ENCODE results near the gene OGDHL. TPM values are rescaled to one million over a fixed set of nuclear protein-coding genes. Genes with fewer than 3 reads are reported as not detected.

The OGDHL gene
- total RNA-seq, 1 donor from 2014 or later, result 2.5 TPM

- peaks cover 19% of the 10 kb centered on the region for H3K27me3 Mint-ChIP-seq (ENCODE audit: unreplicated experiment)
- H3K4me3 Mint-ChIP-seq (ENCODE audit: unreplicated experiment), result no peak overlapping the region
- no peak for DNase-seq
- no peaks in the 10 kb centered on the region for H3K36me3 Mint-ChIP-seq (ENCODE audit: unreplicated experiment)
- H3K9me3 Mint-ChIP-seq (ENCODE audit: unreplicated experiment), result peaks cover 3% of the 10 kb centered on the region
- H3K4me1 Mint-ChIP-seq (ENCODE audit: low read depth, unreplicated experiment), result peaks cover 4% of the 10 kb centered on the region
- H3K27ac Mint-ChIP-seq (ENCODE audit: unreplicated experiment), result no peak overlapping the region
- TF ChIP-seq CTCF (IDR thresholded peaks at IDR 0.05; ENCODE audit: partially characterized antibody, unreplicated experiment), result no peak
These were observed 10.9 kb downstream of the OGDHL start for GRCh38 chr10:49751216-49751615.

GRCh38 chr10:49750546-49750945 lies 11.6 kb downstream of the OGDHL start:
- DNase-seq, result no peak
- Mint-ChIP-seq H3K4me3 (ENCODE audit: unreplicated experiment) (no peak overlapping the region), H3K4me1 (ENCODE audit: low read depth, unreplicated experiment) (peaks cover 4% of the 10 kb centered on the region), H3K9me3 (ENCODE audit: unreplicated experiment) (peaks cover 3% of the 10 kb centered on the region), H3K27me3 (ENCODE audit: unreplicated experiment) (peaks cover 15% of the 10 kb centered on the region), H3K36me3 (ENCODE audit: unreplicated experiment) (no peaks in the 10 kb centered on the region), H3K27ac (ENCODE audit: unreplicated experiment) (no peak overlapping the region)
- no peak for TF ChIP-seq CTCF (IDR thresholded peaks at IDR 0.05; ENCODE audit: partially characterized antibody, unreplicated experiment)

- peaks cover 3% of the 10 kb centered on the region for H3K9me3 Mint-ChIP-seq (ENCODE audit: unreplicated experiment)
- H3K27me3 Mint-ChIP-seq (ENCODE audit: unreplicated experiment), result peaks cover 15% of the 10 kb centered on the region
- H3K4me3 Mint-ChIP-seq (ENCODE audit: unreplicated experiment), result no peak overlapping the region
- no peak overlapping the region for H3K27ac Mint-ChIP-seq (ENCODE audit: unreplicated experiment)
- no peaks in the 10 kb centered on the region for H3K36me3 Mint-ChIP-seq (ENCODE audit: unreplicated experiment)
- H3K4me1 Mint-ChIP-seq (ENCODE audit: low read depth, unreplicated experiment), result peaks cover 4% of the 10 kb centered on the region
- no peak for TF ChIP-seq CTCF (IDR thresholded peaks at IDR 0.05; ENCODE audit: partially characterized antibody, unreplicated experiment)
- no peak for DNase-seq
These were observed 12.3 kb downstream of the OGDHL start for GRCh38 chr10:49749556-49750491.

- DNase-seq, result no peak
- Mint-ChIP-seq H3K4me3 (ENCODE audit: unreplicated experiment) (no peak overlapping the region), H3K9me3 (ENCODE audit: unreplicated experiment) (peaks cover 3% of the 10 kb centered on the region), H3K4me1 (ENCODE audit: low read depth, unreplicated experiment) (peaks cover 5% of the 10 kb centered on the region), H3K27ac (ENCODE audit: unreplicated experiment) (no peak overlapping the region), H3K36me3 (ENCODE audit: unreplicated experiment) (no peaks in the 10 kb centered on the region), H3K27me3 (ENCODE audit: unreplicated experiment) (peaks cover 15% of the 10 kb centered on the region)
- no peak for TF ChIP-seq CTCF (IDR thresholded peaks at IDR 0.05; ENCODE audit: partially characterized antibody, unreplicated experiment)
These were observed 13.0 kb downstream of the OGDHL start for GRCh38 chr10:49749144-49749543.

- peaks cover 3% of the 10 kb centered on the region for H3K9me3 Mint-ChIP-seq (ENCODE audit: unreplicated experiment)
- H3K4me1 Mint-ChIP-seq (ENCODE audit: low read depth, unreplicated experiment), result peaks cover 5% of the 10 kb centered on the region
- no peak for TF ChIP-seq CTCF (IDR thresholded peaks at IDR 0.05; ENCODE audit: partially characterized antibody, unreplicated experiment)
- H3K27me3 Mint-ChIP-seq (ENCODE audit: unreplicated experiment), result peaks cover 14% of the 10 kb centered on the region
- H3K4me3 Mint-ChIP-seq (ENCODE audit: unreplicated experiment), result no peak overlapping the region
- no peaks in the 10 kb centered on the region for H3K36me3 Mint-ChIP-seq (ENCODE audit: unreplicated experiment)
- no peak overlapping the region for H3K27ac Mint-ChIP-seq (ENCODE audit: unreplicated experiment)
- DNase-seq, result no peak
These were observed 14.1 kb downstream of the OGDHL start for GRCh38 chr10:49748006-49748405.

Data from glutamatergic neuron (in vitro differentiated cells).